B cell (primary cell): ENCODE results near the gene GATA5.

ENCODE experiments used
- CTCF ChIP-seq: fragments of 200-600 bp; IDR thresholded peaks from one replicate; pipeline ENCODE4 v1.8.0; 2022; ENCODE audit warnings: antibody characterized with exemption, mild to moderate bottlenecking
- EZH2 ChIP-seq: IDR thresholded peaks from 2 replicates; pipeline ENCODE4 v1.6.1; 2012; ENCODE audit warnings: borderline replicate concordance, low read depth, mild to moderate bottlenecking, moderate library complexity, low read length; ENCODE audit not compliant: insufficient read depth, poor library complexity, severe bottlenecking

- TF ChIP-seq CTCF (no peak), EZH2 (no peak)
Observed at GRCh38 chr20:62470459-62470858, 5.3 kb downstream of the GATA5 start.
